Left ventricle myocardium superior (tissue), 1 donor: Measurements from ENCODE around the gene TCF25. TPM values are rescaled to one million over a fixed set of nuclear protein-coding genes. Genes with fewer than 3 reads are reported as not detected.
"Not testable (repeated sequence)": the region's sequence is repeated elsewhere in the genome, so short reads cannot be mapped to it uniquely, and the experiment has no call there.

Source experiments
- ATAC-seq: fragments of 200-7000 bp; cut with Tn5 transposase; one replicate; pipeline ENCODE4 v1.9.1; 2020; ENCODE audit warnings: mild to moderate bottlenecking, moderate library complexity
- DNase-seq: peaks from one replicate; pipeline ENCODE4 v3.0.0-alpha.2; 2020
- intact Hi-C: fragments of 100-400 bp; cut with micrococcal nuclease; formaldehyde crosslinking; loops from one replicate; pipeline ENCODE4 v1.11.0; 2022
- total RNA-seq: library from RNA; stranded (reverse); fragmentation: NEBNext Ultra II Directional; extraction: Animal tissue kit (Norgen Biotek cat#: 25700); gene quantifications from one replicate; pipeline ENCODE4 v1.2.1, GENCODE V29; 2021
- donor health status: DM: no; HTN: yes; CAD: no; lungs with severe emphysema.

Gene TCF25
- total RNA-seq, 1 donor from 2014 or later, result 86.3 TPM

- DNase-seq (no peak), ATAC-seq (no peak)
- intact Hi-C loops, result no loop called here
These were observed 3.0 kb upstream of the TCF25 start for GRCh38 chr16:89870440-89870839.

GRCh38 chr16:89871895-89872294 is 1.5 kb upstream of the TCF25 start:
- ATAC-seq (no peak), DNase-seq (no peak)
- intact Hi-C loops, result no loop called here

GRCh38 chr16:89873972-89874689 is 739 bp downstream of the TCF25 start:
- intact Hi-C loops, result no loop called here
- DNase-seq, result peak; percentile 97
- peak; percentile 92 for ATAC-seq

- ATAC-seq, DNase-seq, intact Hi-C loops: not testable (repeated sequence)
These were observed 5.7 kb downstream of the TCF25 start for GRCh38 chr16:89879123-89879522.

- intact Hi-C loops, result no loop called here
- ATAC-seq, result no peak
- DNase-seq, result no peak
These were observed 7.3 kb downstream of the TCF25 start for GRCh38 chr16:89880477-89881367.

- intact Hi-C loops, result no loop called here
- ATAC-seq (no peak), DNase-seq (no peak)
These were observed 8.0 kb downstream of the TCF25 start for GRCh38 chr16:89881368-89881730.

- intact Hi-C loops, result no loop called here
- DNase-seq, result no peak
- ATAC-seq, result no peak
These were observed 10.1 kb downstream of the TCF25 start for GRCh38 chr16:89883346-89884040.

- DNase-seq (no peak), ATAC-seq (no peak)
- intact Hi-C loops, result no loop called here
These were observed 10.6 kb downstream of the TCF25 start for GRCh38 chr16:89884041-89884421.

- intact Hi-C loops, result no loop called here
- ATAC-seq, result no peak
- DNase-seq, result no peak
These were observed 13.9 kb downstream of the TCF25 start for GRCh38 chr16:89887243-89887642.

- intact Hi-C loops, result no loop called here
- no peak for DNase-seq
- ATAC-seq, result no peak
These were observed 16.8 kb downstream of the TCF25 start for GRCh38 chr16:89890200-89890599.

GRCh38 chr16:89890886-89891657 is 17.7 kb downstream of the TCF25 start:
- intact Hi-C loops, result no loop called here
- peak; percentile 41 for DNase-seq
- peak; percentile 14 for ATAC-seq

GRCh38 chr16:89892055-89892630 is 18.8 kb downstream of the TCF25 start:
- DNase-seq, result no peak
- intact Hi-C loops, result no loop called here
- ATAC-seq, result no peak

- DNase-seq (no peak), ATAC-seq (no peak)
- intact Hi-C loops, result no loop called here
These were observed 19.2 kb downstream of the TCF25 start for GRCh38 chr16:89892635-89893034.

GRCh38 chr16:89893642-89894548 is 20.5 kb downstream of the TCF25 start:
- DNase-seq, result no peak
- peak; percentile 8 for ATAC-seq
- intact Hi-C loops, result no loop called here

- DNase-seq (no peak), ATAC-seq (no peak)
- intact Hi-C loops, result no loop called here
These were observed 22.3 kb downstream of the TCF25 start for GRCh38 chr16:89895482-89896250.

GRCh38 chr16:89897204-89897603 is 23.8 kb downstream of the TCF25 start:
- ATAC-seq (no peak), DNase-seq (no peak)
- intact Hi-C loops, result no loop called here
